ENCODE data around the gene PDGFC.

Gene PDGFC

GRCh38 chr4:156954587-156954986 is 17.0 kb downstream of the PDGFC start:
- no peak overlapping the region for H3K4me3 ChIP-seq (ENCODE audit: low read depth, low read length)
- TF ChIP-seq CTCF (IDR thresholded peaks at IDR 0.05; ENCODE audit: low read depth, low read length, missing control alignments): no peak
- no peak for DNase-seq (ENCODE audit: low read depth)

GRCh38 chr4:156953951-156954350 is 17.6 kb downstream of the PDGFC start:
- TF ChIP-seq CTCF (IDR thresholded peaks at IDR 0.05; ENCODE audit: low read depth, low read length, missing control alignments): no peak
- no peak for DNase-seq (ENCODE audit: low read depth)
- H3K4me3 ChIP-seq (ENCODE audit: low read depth, low read length): no peak overlapping the region

- DNase-seq (ENCODE audit: low read depth): no peak
- no peak for TF ChIP-seq CTCF (IDR thresholded peaks at IDR 0.05; ENCODE audit: low read depth, low read length, missing control alignments)
Observed at GRCh38 chr4:156953001-156953400, 18.6 kb downstream of the PDGFC start.

GRCh38 chr4:156952078-156952759 is 19.4 kb downstream of the PDGFC start:
- no peak for TF ChIP-seq CTCF (IDR thresholded peaks at IDR 0.05; ENCODE audit: low read depth, low read length, missing control alignments)
- DNase-seq (ENCODE audit: low read depth): no peak
- H3K4me3 ChIP-seq (ENCODE audit: low read depth, low read length): no peak overlapping the region

More at GRCh38 chr4:156953001-156953400, 18.6 kb downstream of the PDGFC start:
- H3K4me3 ChIP-seq (ENCODE audit: low read depth, low read length): no peak overlapping the region

GRCh38 chr4:156950948-156951347 is 20.7 kb downstream of the PDGFC start:
- no peak for TF ChIP-seq CTCF (IDR thresholded peaks at IDR 0.05; ENCODE audit: low read depth, low read length, missing control alignments)
- H3K4me3 ChIP-seq (ENCODE audit: low read depth, low read length): no peak overlapping the region
- DNase-seq (ENCODE audit: low read depth): no peak

GRCh38 chr4:156950090-156950489 is 21.5 kb downstream of the PDGFC start:
- no peak for TF ChIP-seq CTCF (IDR thresholded peaks at IDR 0.05; ENCODE audit: low read depth, low read length, missing control alignments)
- no peak for DNase-seq (ENCODE audit: low read depth)
- H3K4me3 ChIP-seq (ENCODE audit: low read depth, low read length): no peak overlapping the region

- no peak overlapping the region for H3K4me3 ChIP-seq (ENCODE audit: low read depth, low read length)
- TF ChIP-seq CTCF (IDR thresholded peaks at IDR 0.05; ENCODE audit: low read depth, low read length, missing control alignments): no peak
- no peak for DNase-seq (ENCODE audit: low read depth)
Observed at GRCh38 chr4:156949373-156949814, 22.2 kb downstream of the PDGFC start.

Data from GM12864 (cell line).